HCT116 (cell line): ENCODE measurements around the gene RCSD1. TPM values are rescaled to one million over a fixed set of nuclear protein-coding genes. Genes with fewer than 3 reads are reported as not detected.

Experiments
- ATAC-seq: fragments of 200-7000 bp; cut with Tn5 transposase; 2 replicates; pipeline ENCODE4 v1.9.1; 2020; ENCODE audit warnings: mild to moderate bottlenecking, moderate library complexity
- BruUV-seq: library from RNA; stranded (reverse); fragments of 400-500 nt; replicated peaks from 2 replicates; lab custom pipeline; 2021; lab: Mats Ljungman, UMichigan
- CTCF ChIA-PET: fragments of 300-600 bp; sonication (Branson Sonifier 250); formaldehyde crosslinking; loops from one replicate; lab custom pipeline; 2021; ENCODE audit warnings: antibody characterized with exemption; lab: Charles Lee
- POLR2A ChIA-PET: fragments of 300-600, 350-600 bp; sonication (Branson Sonifier 250); formaldehyde crosslinking; loops from one replicate; lab custom pipeline; 2021; ENCODE audit warnings: antibody characterized with exemption; lab: Charles Lee
- RAD21 ChIA-PET, 2 experiments: fragments of 300-600 bp; sonication (Branson Sonifier 250); formaldehyde crosslinking; loops; one replicate each; lab custom pipeline; 2023; ENCODE audit warnings: low total read pairs in 2 of 2; ENCODE audit not compliant: uncharacterized antibody in 2 of 2, unreplicated experiment in 2 of 2, low non-redundant PET in 1 of 2; lab: Charles Lee
- DNase-seq: peaks from one replicate; pipeline ENCODE4 v3.0.0-alpha.2; 2010; ENCODE audit warnings: low read depth, low spot score
- H2AFZ ChIP-seq: fragments of 200-600 bp; shearing (Covaris generic), sonication (generic); 2 replicates; pipeline ENCODE4 v1.6.1; 2017; ENCODE audit warnings: low read depth, mixed run types, mixed read lengths, antibody characterized with exemption, low read length; ENCODE audit not compliant: poor library complexity, severe bottlenecking
- H3K27ac ChIP-seq: 2 replicates; pipeline ENCODE4 v1.5.1; 2012; ENCODE audit warnings: low read depth, low read length
- H3K27me3 ChIP-seq: fragments of 200-600 bp; sonication (generic); 2 replicates; pipeline ENCODE4 v1.6.1; 2016; ENCODE audit warnings: mixed run types, low read length, mixed read lengths; ENCODE audit not compliant: insufficient read depth
- H3K36me3 ChIP-seq, 2 experiments: fragments of 200-500 bp in 1 of 2; fragments of 200-600 bp in 1 of 2; sonication (Bioruptor generic) in 1 of 2; sonication (generic) in 1 of 2; 2 replicates each; pipeline versions ENCODE4 v1.5.1 to v1.6.1; 2014 to 2016; ENCODE audit warnings: low read length in 2 of 2, inconsistent platforms in 1 of 2, mixed read lengths in 1 of 2, mixed run types in 1 of 2; ENCODE audit not compliant: insufficient read depth in 2 of 2, control insufficient read depth in 1 of 2
- H3K4me1 ChIP-seq, 2 experiments: fragments of 200-600 bp in 1 of 2; sonication (generic) in 1 of 2; 2 replicates each; pipeline versions ENCODE4 v1.5.1 to v1.6.1; 2012 to 2017; ENCODE audit warnings: low read length in 2 of 2, inconsistent platforms in 1 of 2, mild to moderate bottlenecking in 1 of 2, mixed read lengths in 1 of 2, mixed run types in 1 of 2, moderate library complexity in 1 of 2; ENCODE audit not compliant: insufficient read depth in 2 of 2, control insufficient read depth in 1 of 2
- H3K4me2 ChIP-seq: fragments of 200-600 bp; sonication (generic); 2 replicates; pipeline ENCODE4 v1.6.1; 2017; ENCODE audit warnings: mixed run types, low read length, mixed read lengths
- H3K4me3 ChIP-seq, 2 experiments: fragments of 200-600 bp in 1 of 2; sonication (generic) in 1 of 2; replicated peaks in 1 of 2; 2 replicates each; pipeline ENCODE4 v1.5.1; 2011 to 2016; ENCODE audit warnings: low read length in 2 of 2, control low read depth in 1 of 2, low read depth in 1 of 2, mild to moderate bottlenecking in 1 of 2, mixed read lengths in 1 of 2, mixed run types in 1 of 2
- H3K79me2 ChIP-seq: fragments of 200-600 bp; sonication (generic); 2 replicates; pipeline ENCODE4 v1.6.1; 2017; ENCODE audit warnings: mild to moderate bottlenecking, mixed run types, low read length, moderate library complexity, mixed read lengths; ENCODE audit not compliant: insufficient read depth
- H3K9ac ChIP-seq: fragments of 200-600 bp; sonication (generic); 2 replicates; pipeline ENCODE4 v1.6.1; 2016; ENCODE audit warnings: low read length, mixed read lengths
- H3K9me2 ChIP-seq: fragments of 200-600 bp; sonication (generic), shearing (Covaris generic); 2 replicates; pipeline ENCODE4 v1.6.1; 2017; ENCODE audit warnings: mixed run types, mild to moderate bottlenecking, moderate library complexity; ENCODE audit not compliant: insufficient read depth
- H3K9me3 ChIP-seq, 2 experiments: fragments of 200-500 bp in 1 of 2; fragments of 200-600 bp in 1 of 2; sonication (Bioruptor generic) in 1 of 2; sonication (generic) in 1 of 2; 2 replicates each; pipeline ENCODE4 v1.6.1; 2014 to 2017; ENCODE audit warnings: low read length in 2 of 2, mixed read lengths in 2 of 2, inconsistent platforms in 1 of 2, low read depth in 1 of 2, mild to moderate bottlenecking in 1 of 2, mixed run types in 1 of 2, moderate library complexity in 1 of 2; ENCODE audit not compliant: control insufficient read depth in 1 of 2, insufficient read depth in 1 of 2
- H4K20me1 ChIP-seq: fragments of 200-600 bp; sonication (generic), shearing (Covaris generic); 2 replicates; pipeline ENCODE4 v1.6.1; 2017; ENCODE audit warnings: mixed run types, mild to moderate bottlenecking, moderate library complexity; ENCODE audit not compliant: insufficient read depth
- CTCF ChIP-seq, 3 experiments: fragments of 200-600 bp in 1 of 3; sonication (generic) in 1 of 3; IDR thresholded peaks in 2 of 3; conservative IDR thresholded peaks in 1 of 3; 2 replicates each; pipeline ENCODE4 v1.5.1; 2012 to 2017; ENCODE audit warnings: low read depth in 2 of 3, low read length in 2 of 3, antibody characterized with exemption in 1 of 3, borderline replicate concordance in 1 of 3, control low read depth in 1 of 3, mild to moderate bottlenecking in 1 of 3, mixed read lengths in 1 of 3, mixed run types in 1 of 3, moderate library complexity in 1 of 3; ENCODE audit not compliant: insufficient read depth in 1 of 3
- ELF1 ChIP-seq: IDR thresholded peaks from 2 replicates; pipeline ENCODE4 v1.6.1; 2012; ENCODE audit warnings: low read depth, borderline replicate concordance
- POLR2AphosphoS5 ChIP-seq: IDR thresholded peaks from 2 replicates; pipeline ENCODE4 v1.6.1; 2011; ENCODE audit warnings: mild to moderate bottlenecking, low read depth, low read length, moderate library complexity
- RAD21 ChIP-seq: IDR thresholded peaks from 2 replicates; pipeline ENCODE4 v1.6.1; 2012; ENCODE audit warnings: low read depth, mild to moderate bottlenecking
- intact Hi-C: fragments of 100-400 bp; cut with micrococcal nuclease; formaldehyde crosslinking; loops from 2 replicates; pipeline ENCODE4 v1.10.0; 2022
- total RNA-seq: library from RNA; stranded (reverse); gene quantifications from one replicate; pipeline ENCODE4 v1.2.1, GENCODE V29; 2021; ENCODE audit not compliant: unreplicated experiment

The RCSD1 gene
- total RNA-seq, 1 experiment from 2014 or later, result 0.15 TPM

GRCh38 chr1:167599957-167600581 lies 30.0 kb upstream of the RCSD1 start:
- Histone ChIP-seq H3K4me3 (no peak overlapping the region), H4K20me1 (no peaks in the 10 kb centered on the region), H3K27me3 (no peaks in the 10 kb centered on the region), H2AFZ (no peak overlapping the region), H3K36me3 (no peaks in the 10 kb centered on the region), H3K9me2 (no peaks in the 10 kb centered on the region), H3K9ac (no peak overlapping the region), H3K27ac (no peak overlapping the region), H3K79me2 (no peaks in the 10 kb centered on the region), H3K9me3 (no peaks in the 10 kb centered on the region), H3K4me2 (no peak overlapping the region), H3K4me1 (no peaks in the 10 kb centered on the region)
- TF ChIP-seq POLR2AphosphoS5 (no peak), ELF1 (no peak), CTCF (IDR thresholded peaks at IDR 0.05 in 2 of 3, conservative IDR thresholded peaks at IDR 0.05 in 1 of 3; ENCODE audit: borderline replicate concordance in 1 of 3, insufficient read depth in 1 of 3, low read depth in 2 of 3, low read length in 2 of 3) (peak in 2 of 3 experiments; percentile 42 to 53; a peak in 4 of 6 replicates), RAD21 (peak; percentile 73)
- POLR2A ChIA-PET, result no interaction called here
- CTCF ChIA-PET, result interaction anchor here (0.7 to 2.7 kb wide), 3 partner anchors 81 to 482 kb away, joined by 3 to 44 read pairs (median 11); no protein-coding TSS in a partner anchor
- no TSS peak for BruUV-seq
- DNase-seq (peak; percentile 6), ATAC-seq (no peak)
- intact Hi-C loops, result loop anchor here (1.0 to 5.0 kb wide), 3 partner anchors 88 to 482 kb away; no protein-coding TSS in a partner anchor
- RAD21 ChIA-PET, result interaction anchor here (1.1 to 1.8 kb wide), 3 partner anchors 88 to 483 kb away, joined by 4 to 6 read pairs (median 4); no protein-coding TSS in a partner anchor
